ENCODE measurements around the gene PLA2R1. TPM values are rescaled to one million over a fixed set of nuclear protein-coding genes. Genes with fewer than 3 reads are reported as not detected.

Gene PLA2R1
- total RNA-seq, 4 donors from 2014 or later: 11.6 to 49.2 (median 30.5) TPM

DNA sequence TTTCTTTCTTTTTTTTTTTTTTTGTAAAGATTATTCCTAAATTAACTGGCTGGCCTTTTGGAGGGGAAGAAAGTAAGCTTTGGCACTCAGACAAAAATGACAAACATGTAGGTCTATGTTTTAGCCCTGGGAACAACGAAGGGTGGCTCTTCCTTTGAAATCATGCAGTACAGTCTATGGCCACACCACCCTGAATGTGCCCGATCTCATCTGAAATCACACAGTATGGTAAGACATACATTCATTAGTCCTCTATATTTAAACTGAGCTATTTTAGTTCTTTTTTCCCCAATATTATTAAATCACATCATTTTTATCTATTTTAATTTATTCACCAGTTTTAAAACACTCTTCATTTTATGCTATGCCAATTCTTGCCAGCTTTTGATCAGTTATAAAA is 48.2 kb downstream of the PLA2R1 start:
- no peak overlapping the region for H3K27ac ChIP-seq
- TF ChIP-seq, protein P1, sequence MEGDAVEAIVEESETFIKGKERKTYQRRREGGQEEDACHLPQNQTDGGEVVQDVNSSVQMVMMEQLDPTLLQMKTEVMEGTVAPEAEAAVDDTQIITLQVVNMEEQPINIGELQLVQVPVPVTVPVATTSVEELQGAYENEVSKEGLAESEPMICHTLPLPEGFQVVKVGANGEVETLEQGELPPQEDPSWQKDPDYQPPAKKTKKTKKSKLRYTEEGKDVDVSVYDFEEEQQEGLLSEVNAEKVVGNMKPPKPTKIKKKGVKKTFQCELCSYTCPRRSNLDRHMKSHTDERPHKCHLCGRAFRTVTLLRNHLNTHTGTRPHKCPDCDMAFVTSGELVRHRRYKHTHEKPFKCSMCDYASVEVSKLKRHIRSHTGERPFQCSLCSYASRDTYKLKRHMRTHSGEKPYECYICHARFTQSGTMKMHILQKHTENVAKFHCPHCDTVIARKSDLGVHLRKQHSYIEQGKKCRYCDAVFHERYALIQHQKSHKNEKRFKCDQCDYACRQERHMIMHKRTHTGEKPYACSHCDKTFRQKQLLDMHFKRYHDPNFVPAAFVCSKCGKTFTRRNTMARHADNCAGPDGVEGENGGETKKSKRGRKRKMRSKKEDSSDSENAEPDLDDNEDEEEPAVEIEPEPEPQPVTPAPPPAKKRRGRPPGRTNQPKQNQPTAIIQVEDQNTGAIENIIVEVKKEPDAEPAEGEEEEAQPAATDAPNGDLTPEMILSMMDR (IDR thresholded peaks at IDR 0.05): no peak
- no peak for TF ChIP-seq POLR2A (IDR thresholded peaks at IDR 0.05)
- no peak overlapping the region for H3K4me3 ChIP-seq
- H3K27me3 ChIP-seq: no peaks in the 10 kb centered on the region
- no peak for DNase-seq
- H3K36me3 ChIP-seq: peaks cover 0 to 22% (median 0%) of the 10 kb centered on the region in 3 donors
- H3K9me3 ChIP-seq: no peaks in the 10 kb centered on the region
- H3K4me1 ChIP-seq: no peaks in the 10 kb centered on the region

DNA sequence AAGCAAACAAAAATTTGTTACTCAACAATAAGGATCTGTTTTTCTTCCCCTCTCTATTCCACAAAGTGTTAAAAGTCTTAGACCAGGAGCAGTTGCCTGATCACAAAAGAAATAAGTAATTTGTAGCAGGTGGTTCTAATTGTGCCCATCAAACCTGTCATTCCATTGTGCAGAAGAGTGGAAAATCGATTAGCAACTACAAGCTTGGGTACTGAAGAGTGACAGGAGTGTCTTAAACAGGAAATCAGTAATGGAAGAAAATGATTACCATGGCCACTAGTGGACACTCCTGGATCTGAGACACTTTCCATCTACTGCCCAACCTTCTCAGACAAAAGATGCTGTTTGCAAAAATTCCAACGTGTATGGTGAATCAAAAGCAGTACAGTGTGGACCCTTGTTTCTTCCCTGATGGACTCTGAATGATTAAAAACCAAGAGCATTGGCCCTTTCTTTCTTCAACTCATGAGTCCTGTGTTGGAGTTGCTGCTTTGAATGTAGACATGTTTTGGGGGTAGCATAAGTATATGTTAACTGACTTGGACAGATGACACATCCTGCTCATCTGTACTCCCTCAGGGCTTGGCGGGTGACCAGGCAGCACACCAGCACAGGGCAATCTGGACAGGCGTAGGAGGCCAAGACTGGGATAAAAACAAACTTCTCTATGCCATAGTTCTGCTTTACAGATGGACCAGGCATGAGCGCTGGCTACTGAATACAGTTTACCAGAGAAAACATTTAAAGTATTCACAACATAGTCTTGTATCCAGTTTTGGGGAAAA is 51.9 kb downstream of the PLA2R1 start:
- Histone ChIP-seq H3K4me1 (no peaks in the 10 kb centered on the region), H3K4me3 (no peak overlapping the region), H3K27me3 (no peaks in the 10 kb centered on the region), H3K36me3 (peaks cover 0 to 20% (median 0%) of the 10 kb centered on the region in 3 donors), H3K9me3 (no peaks in the 10 kb centered on the region), H3K27ac (no peak overlapping the region)
- no peak for TF ChIP-seq POLR2A (IDR thresholded peaks at IDR 0.05)
- TF ChIP-seq, protein P1 (IDR thresholded peaks at IDR 0.05): no peak
- DNase-seq: no peak

GRCh38 chr2:160007111-160007510 is 55.3 kb downstream of the PLA2R1 start:
- Histone ChIP-seq H3K4me1 (no peaks in the 10 kb centered on the region), H3K4me3 (no peak overlapping the region), H3K27ac (no peak overlapping the region), H3K27me3 (no peaks in the 10 kb centered on the region), H3K36me3 (peaks cover 0 to 32% (median 0%) of the 10 kb centered on the region in 3 donors), H3K9me3 (no peaks in the 10 kb centered on the region)
- no peak for TF ChIP-seq POLR2A (IDR thresholded peaks at IDR 0.05)
- TF ChIP-seq, protein P1 (IDR thresholded peaks at IDR 0.05): no peak
- no peak for DNase-seq

- H3K27ac ChIP-seq: no peak overlapping the region
- H3K4me1 ChIP-seq: no peaks in the 10 kb centered on the region
- TF ChIP-seq, protein P1 (IDR thresholded peaks at IDR 0.05): no peak
- TF ChIP-seq POLR2A (IDR thresholded peaks at IDR 0.05): no peak
- H3K9me3 ChIP-seq: no peaks in the 10 kb centered on the region
- DNase-seq: no peak
- no peaks in the 10 kb centered on the region for H3K27me3 ChIP-seq
- H3K4me3 ChIP-seq: no peak overlapping the region
- peaks cover 0 to 26% (median 0%) of the 10 kb centered on the region in 3 donors for H3K36me3 ChIP-seq
Measured at GRCh38 chr2:160006475-160006874, 55.9 kb downstream of the PLA2R1 start.

- H3K4me3 ChIP-seq: no peak overlapping the region
- TF ChIP-seq POLR2A (IDR thresholded peaks at IDR 0.05): no peak
- TF ChIP-seq, protein P1 (IDR thresholded peaks at IDR 0.05): no peak
- no peaks in the 10 kb centered on the region for H3K9me3 ChIP-seq
- H3K27ac ChIP-seq: no peak overlapping the region
- DNase-seq: no peak
- no peaks in the 10 kb centered on the region for H3K4me1 ChIP-seq
- peaks cover 0 to 25% (median 0%) of the 10 kb centered on the region in 3 donors for H3K36me3 ChIP-seq
- H3K27me3 ChIP-seq: no peaks in the 10 kb centered on the region
Measured at GRCh38 chr2:160005908-160006307, 56.5 kb downstream of the PLA2R1 start.
